ENCODE measurements around the gene FDCSP. TPM values are rescaled to one million over a fixed set of nuclear protein-coding genes. Genes with fewer than 3 reads are reported as not detected.

Gene FDCSP
- total and polyA plus RNA-seq, 10 of the 15 experiments (the other 5 are each of a cell fraction or from before 2014, with no cell fraction given) = not detected

DNA sequence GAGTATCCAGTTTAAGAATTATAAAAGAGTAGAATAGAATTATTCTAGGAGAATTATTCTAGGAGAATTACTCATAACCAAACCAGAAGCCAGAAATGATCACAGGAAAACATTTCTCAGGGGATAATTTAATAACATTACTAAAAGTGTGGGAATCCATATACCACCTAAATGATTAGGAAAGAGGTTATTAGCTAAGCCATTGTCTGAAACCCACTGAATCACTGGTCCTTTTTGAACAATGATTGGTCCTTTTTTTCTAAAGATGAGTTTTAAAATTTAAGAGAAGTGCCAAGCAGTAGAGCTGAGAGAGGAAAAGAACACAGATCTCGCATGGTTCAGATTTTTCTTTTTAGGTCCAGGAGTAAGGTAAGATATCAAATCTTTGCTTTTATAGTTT, 30.5 kb upstream of the FDCSP start, which contains the start of gene ODAM (continued):
- TF ChIP-seq, protein P1, sequence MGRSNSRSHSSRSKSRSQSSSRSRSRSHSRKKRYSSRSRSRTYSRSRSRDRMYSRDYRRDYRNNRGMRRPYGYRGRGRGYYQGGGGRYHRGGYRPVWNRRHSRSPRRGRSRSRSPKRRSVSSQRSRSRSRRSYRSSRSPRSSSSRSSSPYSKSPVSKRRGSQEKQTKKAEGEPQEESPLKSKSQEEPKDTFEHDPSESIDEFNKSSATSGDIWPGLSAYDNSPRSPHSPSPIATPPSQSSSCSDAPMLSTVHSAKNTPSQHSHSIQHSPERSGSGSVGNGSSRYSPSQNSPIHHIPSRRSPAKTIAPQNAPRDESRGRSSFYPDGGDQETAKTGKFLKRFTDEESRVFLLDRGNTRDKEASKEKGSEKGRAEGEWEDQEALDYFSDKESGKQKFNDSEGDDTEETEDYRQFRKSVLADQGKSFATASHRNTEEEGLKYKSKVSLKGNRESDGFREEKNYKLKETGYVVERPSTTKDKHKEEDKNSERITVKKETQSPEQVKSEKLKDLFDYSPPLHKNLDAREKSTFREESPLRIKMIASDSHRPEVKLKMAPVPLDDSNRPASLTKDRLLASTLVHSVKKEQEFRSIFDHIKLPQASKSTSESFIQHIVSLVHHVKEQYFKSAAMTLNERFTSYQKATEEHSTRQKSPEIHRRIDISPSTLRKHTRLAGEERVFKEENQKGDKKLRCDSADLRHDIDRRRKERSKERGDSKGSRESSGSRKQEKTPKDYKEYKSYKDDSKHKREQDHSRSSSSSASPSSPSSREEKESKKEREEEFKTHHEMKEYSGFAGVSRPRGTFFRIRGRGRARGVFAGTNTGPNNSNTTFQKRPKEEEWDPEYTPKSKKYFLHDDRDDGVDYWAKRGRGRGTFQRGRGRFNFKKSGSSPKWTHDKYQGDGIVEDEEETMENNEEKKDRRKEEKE (IDR thresholded peaks at IDR 0.05) = no peak
- no peak for TF ChIP-seq HDAC2 (IDR thresholded peaks at IDR 0.05)

DNA sequence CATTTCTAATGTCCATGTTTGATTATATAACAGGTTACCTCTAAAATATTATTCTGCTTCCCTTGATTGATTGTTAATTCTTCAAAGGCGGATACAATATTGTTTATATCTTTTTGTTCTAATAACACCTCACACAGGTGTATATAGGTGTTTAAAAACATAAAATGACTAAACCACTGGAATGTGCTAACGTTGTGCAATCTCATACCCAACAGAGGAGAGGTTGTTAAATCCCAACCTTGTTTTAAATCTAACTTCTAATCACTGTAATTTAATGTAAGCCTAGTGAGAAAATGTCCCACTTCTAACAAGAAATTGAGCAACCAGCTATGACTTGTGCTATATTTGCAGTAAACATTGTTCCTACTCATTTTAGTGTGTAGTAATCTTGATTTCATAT, 29.1 kb upstream of the FDCSP start:
- Histone ChIP-seq H3K79me2 (ENCODE audit: control insufficient read depth, insufficient read depth, low read length) (no peaks in the 10 kb centered on the region), H2AFZ (ENCODE audit: control insufficient read depth, low read depth, low read length) (no peak overlapping the region), H3K36me3 (ENCODE audit: control insufficient read depth in 2 of 2, insufficient read depth in 2 of 2, low read length in 1 of 2) (no peaks in the 10 kb centered on the region), H4K20me1 (ENCODE audit: control insufficient read depth, insufficient read depth) (no peaks in the 10 kb centered on the region), H3K4me2 (ENCODE audit: control insufficient read depth, insufficient read depth) (no peak overlapping the region), H3K27ac (ENCODE audit: control insufficient read depth, insufficient read depth) (no peak overlapping the region), H3K4me1 (ENCODE audit: control insufficient read depth, insufficient read depth, low read length) (no peaks in the 10 kb centered on the region), H3K9ac (ENCODE audit: control insufficient read depth, insufficient read depth, low read length) (no peak overlapping the region), H3K4me3 (no peak overlapping the region), H3K27me3 (replicated peaks in 1 of 2; ENCODE audit: control insufficient read depth in 2 of 2, insufficient read depth in 2 of 2, low read length in 1 of 2) (no peaks in the 10 kb centered on the region), H3K9me3 (replicated peaks; ENCODE audit: control insufficient read depth, insufficient read depth, low read length) (no peaks in the 10 kb centered on the region)
- ChIA-PET POLR2A (no interaction called here), RAD21 (ENCODE audit: unreplicated experiment) (no interaction called here), SMC1A (ENCODE audit: uncharacterized antibody, unreplicated experiment) (no interaction called here), CTCF (interaction anchor here (1.9 kb wide), 1 partner anchor 13 kb away, joined by 10 read pairs; no protein-coding TSS in a partner anchor)
- DNase-seq (ENCODE audit: low read depth, low spot score) = no peak
- no TSS peak for BruUV-seq (replicated peaks)
- intact Hi-C loops (cut with micrococcal nuclease; ENCODE audit: unreplicated experiment) = no loop called here
- no peak for FAIRE-seq
- in situ Hi-C loops (cut with MboI) = no loop called here
- WGBS (ENCODE audit: insufficient coverage, insufficient replicate concordance, low lambda C conversion rate, missing lambda C conversion rate) = 12% methylated on average over 2 of the region's 2 CpGs
- no peak for ATAC-seq
- TF ChIP-seq, protein P2, sequence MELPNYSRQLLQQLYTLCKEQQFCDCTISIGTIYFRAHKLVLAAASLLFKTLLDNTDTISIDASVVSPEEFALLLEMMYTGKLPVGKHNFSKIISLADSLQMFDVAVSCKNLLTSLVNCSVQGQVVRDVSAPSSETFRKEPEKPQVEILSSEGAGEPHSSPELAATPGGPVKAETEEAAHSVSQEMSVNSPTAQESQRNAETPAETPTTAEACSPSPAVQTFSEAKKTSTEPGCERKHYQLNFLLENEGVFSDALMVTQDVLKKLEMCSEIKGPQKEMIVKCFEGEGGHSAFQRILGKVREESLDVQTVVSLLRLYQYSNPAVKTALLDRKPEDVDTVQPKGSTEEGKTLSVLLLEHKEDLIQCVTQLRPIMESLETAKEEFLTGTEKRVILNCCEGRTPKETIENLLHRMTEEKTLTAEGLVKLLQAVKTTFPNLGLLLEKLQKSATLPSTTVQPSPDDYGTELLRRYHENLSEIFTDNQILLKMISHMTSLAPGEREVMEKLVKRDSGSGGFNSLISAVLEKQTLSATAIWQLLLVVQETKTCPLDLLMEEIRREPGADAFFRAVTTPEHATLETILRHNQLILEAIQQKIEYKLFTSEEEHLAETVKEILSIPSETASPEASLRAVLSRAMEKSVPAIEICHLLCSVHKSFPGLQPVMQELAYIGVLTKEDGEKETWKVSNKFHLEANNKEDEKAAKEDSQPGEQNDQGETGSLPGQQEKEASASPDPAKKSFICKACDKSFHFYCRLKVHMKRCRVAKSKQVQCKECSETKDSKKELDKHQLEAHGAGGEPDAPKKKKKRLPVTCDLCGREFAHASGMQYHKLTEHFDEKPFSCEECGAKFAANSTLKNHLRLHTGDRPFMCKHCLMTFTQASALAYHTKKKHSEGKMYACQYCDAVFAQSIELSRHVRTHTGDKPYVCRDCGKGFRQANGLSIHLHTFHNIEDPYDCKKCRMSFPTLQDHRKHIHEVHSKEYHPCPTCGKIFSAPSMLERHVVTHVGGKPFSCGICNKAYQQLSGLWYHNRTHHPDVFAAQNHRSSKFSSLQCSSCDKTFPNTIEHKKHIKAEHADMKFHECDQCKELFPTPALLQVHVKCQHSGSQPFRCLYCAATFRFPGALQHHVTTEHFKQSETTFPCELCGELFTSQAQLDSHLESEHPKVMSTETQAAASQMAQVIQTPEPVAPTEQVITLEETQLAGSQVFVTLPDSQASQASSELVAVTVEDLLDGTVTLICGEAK (IDR thresholded peaks at IDR 0.05; ENCODE audit: borderline replicate concordance) = no peak
- TF ChIP-seq TBL1XR1 (IDR thresholded peaks at IDR 0.05; ENCODE audit: low read depth, low read length) (no peak), ETV6 (conservative IDR thresholded peaks at IDR 0.05 in 1 of 2, IDR thresholded peaks at IDR 0.05 in 1 of 2; ENCODE audit: borderline replicate concordance in 1 of 2, low read depth in 1 of 2) (no peak), EGR1 (IDR thresholded peaks at IDR 0.05; ENCODE audit: borderline replicate concordance in 1 of 2, low read depth in 2 of 2, low read length in 2 of 2) (no peak), NR2C2 (IDR thresholded peaks at IDR 0.05; ENCODE audit: borderline replicate concordance, control insufficient read depth, insufficient read length, low read depth) (no peak), IKZF1 (conservative IDR thresholded peaks at IDR 0.05) (no peak), SMAD5 (IDR thresholded peaks at IDR 0.05; ENCODE audit: low read depth) (no peak), RAD51 (IDR thresholded peaks at IDR 0.05) (no peak), KLF5 (IDR thresholded peaks at IDR 0.05; ENCODE audit: partially characterized antibody) (no peak), SMC3 (IDR thresholded peaks at IDR 0.05; ENCODE audit: borderline replicate concordance, low read length) (no peak), IRF4 (IDR thresholded peaks at IDR 0.05; ENCODE audit: low read depth, low read length) (no peak), SP1 (IDR thresholded peaks at IDR 0.05; ENCODE audit: low read depth, low read length) (no peak)
- TF ChIP-seq, protein P3, sequence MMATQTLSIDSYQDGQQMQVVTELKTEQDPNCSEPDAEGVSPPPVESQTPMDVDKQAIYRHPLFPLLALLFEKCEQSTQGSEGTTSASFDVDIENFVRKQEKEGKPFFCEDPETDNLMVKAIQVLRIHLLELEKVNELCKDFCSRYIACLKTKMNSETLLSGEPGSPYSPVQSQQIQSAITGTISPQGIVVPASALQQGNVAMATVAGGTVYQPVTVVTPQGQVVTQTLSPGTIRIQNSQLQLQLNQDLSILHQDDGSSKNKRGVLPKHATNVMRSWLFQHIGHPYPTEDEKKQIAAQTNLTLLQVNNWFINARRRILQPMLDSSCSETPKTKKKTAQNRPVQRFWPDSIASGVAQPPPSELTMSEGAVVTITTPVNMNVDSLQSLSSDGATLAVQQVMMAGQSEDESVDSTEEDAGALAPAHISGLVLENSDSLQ (IDR thresholded peaks at IDR 0.05) = no peak
